HG03025 (cell line): ENCODE results near the gene PRSS27.

Source experiments
- ATAC-seq: cut with Tn5 transposase; IDR thresholded peaks from one replicate; pipeline ENCODE4 v1.9.1; 2021; ENCODE audit warnings: mild to moderate bottlenecking, moderate library complexity; ENCODE audit not compliant: unreplicated experiment, low FRiP score

Gene PRSS27

DNA sequence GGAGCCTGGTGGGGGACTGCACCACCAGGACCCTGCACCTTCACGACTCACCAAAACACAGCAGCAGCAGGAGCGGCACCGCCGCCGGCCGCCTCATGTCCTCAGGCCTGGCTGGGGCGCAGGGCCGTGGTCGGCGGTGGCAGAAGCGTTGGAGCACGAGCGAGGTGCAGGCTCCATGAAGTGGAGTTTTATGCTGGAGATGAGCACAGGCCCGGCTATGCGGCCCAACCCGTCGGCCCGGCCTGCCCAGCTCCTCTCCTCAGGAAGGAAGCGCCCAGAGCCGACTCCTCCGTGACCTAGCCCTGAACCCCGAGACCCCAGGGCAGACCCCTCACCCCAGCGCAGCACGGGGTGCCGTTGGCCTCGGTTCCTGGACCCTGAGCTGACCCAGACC lies at the start of gene PRSS27:
Gene PRSS27, minus strand, starts transcription at position 161 of the 394 bp plus-strand sequence. Its CDS starts 64 bp downstream, at position 97.
- ATAC-seq = no peak

DNA sequence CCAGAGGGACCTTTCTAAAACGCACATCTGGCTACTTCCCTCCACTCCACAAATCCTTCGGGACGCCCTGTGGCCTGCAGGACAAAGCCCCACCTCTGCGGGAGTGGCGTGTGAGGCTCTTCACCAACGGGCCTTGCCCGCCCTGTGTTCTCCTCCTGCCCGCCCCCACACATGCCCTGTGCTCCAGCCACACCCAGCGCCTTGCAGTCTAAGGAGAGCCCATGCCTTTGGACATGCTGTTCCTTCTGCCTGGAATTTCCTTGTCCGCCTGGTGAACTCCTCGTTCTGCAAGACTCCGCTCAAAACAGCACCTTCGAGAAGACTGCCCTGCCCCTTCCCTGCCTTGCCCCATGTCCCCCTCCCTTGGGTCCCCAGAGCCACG lies 49.6 kb upstream of the PRSS27 start:
- ATAC-seq = no peak

DNA sequence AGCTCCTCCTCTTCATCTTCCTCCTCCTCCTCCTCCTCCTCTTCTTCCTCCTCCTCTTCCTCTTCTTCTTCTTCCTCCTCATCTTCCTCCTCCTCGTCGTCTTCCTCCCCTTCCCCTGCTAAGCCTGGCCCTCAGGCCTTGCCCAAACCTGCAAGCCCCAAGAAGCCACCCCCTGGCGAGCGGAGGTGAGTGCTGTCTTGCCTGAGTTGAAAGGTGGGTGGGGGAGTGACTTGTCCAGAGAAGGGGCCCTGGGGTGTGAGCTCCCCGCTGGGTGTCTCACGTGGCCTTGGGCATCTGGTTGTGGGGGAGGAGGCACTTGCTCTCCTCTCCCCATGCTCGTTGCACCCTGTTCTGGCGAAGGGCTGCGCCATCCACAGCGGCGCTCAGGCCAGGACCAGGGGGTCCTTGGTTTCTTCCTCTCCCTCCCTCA lies 49.1 kb upstream of the PRSS27 start:
- no peak for ATAC-seq

DNA sequence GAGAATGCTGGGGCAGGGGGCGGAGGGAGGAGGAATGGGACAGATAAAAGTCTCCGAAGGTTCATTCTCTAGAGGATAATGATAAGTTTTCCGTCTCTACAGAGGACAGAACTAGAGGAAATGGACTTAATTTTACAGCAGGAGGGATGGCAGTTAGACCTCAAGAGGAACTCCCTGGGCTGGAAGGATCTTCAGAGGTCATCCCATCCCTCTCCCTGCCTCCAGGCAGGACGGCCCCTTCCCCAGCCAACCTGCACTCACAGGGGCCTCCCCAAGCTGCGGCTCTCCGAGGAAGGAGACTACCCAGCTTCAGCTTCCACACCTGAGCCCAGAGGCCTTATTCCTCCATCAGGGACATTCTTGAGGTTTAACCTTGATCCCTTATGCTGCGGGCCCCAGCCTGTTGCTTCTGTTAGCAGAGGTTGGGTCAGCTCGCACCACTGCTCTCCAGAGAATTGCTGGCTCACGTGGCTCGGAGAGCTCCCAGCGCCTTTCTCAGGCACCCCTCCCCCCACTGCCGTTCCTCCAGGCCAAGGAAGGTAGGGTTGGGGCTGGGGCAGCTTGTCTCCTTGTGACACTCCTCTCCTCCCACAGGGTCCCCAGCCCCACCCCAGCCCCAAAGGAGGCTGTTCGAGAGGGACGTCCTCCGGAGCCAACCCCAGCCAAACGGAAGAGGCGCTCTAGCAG lies 48.5 kb upstream of the PRSS27 start:
- ATAC-seq = no peak

DNA sequence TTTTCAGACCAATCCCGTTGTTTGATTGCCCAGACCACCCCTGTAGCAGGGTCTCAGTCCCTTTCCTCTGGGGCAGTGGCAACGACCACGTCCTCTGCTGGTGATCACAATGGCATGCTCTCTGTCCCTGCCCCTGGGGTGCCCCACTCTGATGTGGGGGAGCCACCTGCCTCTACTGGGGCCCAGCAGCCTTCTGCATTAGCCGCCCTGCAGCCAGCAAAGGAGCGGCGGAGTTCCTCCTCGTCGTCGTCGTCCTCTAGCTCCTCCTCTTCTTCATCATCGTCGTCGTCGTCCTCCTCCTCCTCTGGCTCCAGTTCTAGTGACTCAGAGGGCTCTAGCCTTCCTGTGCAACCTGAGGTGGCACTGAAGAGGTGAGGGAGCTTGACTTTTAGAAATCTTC lies 47.9 kb upstream of the PRSS27 start:
- ATAC-seq = no peak

DNA sequence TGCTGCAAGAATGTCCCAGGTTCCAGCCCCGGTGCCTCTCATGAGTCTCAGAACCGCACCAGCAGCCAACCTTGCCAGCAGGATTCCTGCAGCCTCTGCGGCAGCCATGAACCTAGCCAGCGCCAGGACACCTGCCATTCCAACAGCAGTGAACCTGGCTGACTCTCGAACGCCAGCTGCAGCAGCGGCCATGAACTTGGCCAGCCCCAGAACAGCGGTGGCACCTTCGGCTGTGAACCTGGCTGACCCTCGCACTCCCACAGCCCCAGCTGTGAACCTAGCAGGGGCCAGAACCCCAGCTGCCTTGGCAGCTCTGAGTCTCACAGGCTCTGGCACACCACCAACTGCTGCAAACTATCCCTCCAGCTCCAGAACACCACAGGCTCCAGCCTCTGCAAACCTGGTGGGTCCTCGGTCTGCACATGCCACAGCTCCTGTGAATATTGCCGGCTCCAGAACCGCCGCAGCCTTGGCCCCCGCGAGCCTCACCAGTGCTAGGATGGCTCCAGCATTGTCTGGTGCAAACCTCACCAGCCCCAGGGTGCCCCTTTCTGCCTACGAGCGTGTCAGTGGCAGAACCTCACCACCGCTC lies 47.2 kb upstream of the PRSS27 start:
- no peak for ATAC-seq

DNA sequence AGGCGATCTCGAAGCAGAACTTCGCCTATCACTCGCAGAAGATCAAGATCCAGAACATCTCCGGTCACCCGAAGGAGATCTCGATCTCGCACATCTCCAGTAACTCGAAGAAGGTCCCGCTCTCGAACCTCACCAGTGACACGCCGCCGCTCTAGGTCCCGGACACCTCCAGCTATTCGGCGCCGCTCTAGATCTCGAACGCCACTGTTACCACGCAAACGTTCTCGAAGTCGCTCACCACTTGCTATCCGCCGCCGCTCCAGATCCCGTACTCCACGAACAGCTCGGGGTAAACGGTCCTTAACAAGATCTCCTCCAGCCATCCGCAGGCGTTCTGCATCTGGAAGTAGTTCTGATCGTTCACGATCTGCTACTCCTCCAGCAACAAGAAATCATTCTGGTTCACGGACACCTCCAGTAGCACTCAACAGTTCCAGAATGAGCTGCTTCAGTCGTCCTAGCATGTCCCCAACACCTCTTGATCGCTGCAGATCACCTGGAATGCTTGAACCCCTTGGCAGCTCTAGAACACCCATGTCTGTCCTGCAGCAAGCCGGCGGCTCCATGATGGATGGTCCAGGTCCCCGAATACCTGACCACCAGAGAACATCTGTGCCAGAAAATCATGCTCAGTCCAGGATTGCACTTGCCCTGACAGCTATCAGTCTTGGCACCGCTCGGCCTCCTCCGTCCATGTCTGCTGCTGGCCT lies 46.6 kb upstream of the PRSS27 start:
- no peak for ATAC-seq

DNA sequence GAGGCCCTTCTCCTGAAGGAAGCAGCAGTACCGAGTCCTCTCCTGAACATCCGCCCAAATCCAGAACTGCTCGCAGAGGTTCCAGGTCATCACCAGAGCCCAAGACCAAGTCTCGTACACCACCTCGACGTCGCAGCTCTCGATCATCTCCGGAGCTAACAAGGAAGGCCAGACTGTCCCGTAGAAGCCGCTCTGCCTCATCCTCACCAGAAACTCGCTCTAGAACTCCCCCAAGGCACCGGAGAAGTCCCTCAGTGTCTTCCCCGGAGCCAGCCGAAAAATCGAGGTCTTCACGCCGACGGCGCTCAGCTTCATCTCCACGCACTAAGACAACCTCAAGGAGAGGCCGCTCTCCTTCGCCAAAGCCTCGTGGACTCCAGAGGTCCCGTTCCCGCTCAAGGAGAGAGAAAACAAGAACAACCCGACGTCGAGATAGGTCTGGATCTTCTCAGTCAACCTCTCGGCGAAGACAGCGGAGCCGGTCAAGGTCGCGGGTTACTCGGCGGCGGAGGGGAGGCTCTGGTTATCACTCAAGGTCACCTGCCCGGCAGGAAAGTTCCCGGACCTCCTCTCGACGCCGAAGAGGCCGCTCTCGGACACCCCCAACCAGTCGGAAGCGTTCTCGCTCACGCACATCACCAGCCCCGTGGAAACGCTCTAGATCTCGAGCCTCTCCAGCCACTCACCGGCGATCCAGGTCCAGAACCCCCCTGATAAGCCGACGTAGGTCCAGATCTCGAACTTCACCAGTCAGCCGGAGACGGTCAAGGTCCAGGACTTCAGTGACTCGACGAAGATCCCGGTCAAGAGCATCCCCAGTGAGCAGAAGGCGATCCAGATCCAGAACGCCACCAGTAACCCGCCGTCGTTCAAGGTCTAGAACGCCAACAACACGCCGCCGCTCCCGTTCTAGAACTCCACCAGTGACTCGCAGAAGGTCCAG lies 45.7 kb upstream of the PRSS27 start:
- no peak for ATAC-seq

DNA sequence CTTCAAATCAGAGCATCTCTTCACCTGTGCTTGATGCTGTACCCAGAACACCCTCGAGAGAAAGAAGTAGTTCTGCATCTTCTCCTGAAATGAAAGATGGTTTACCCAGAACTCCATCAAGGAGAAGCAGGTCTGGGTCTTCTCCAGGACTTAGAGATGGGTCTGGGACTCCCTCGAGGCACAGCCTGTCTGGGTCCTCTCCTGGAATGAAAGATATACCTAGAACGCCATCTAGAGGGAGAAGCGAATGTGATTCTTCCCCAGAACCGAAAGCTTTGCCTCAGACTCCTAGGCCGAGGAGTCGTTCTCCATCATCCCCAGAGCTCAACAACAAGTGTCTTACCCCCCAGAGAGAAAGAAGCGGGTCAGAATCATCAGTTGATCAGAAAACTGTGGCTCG lies 44.7 kb upstream of the PRSS27 start:
- ATAC-seq = no peak

DNA sequence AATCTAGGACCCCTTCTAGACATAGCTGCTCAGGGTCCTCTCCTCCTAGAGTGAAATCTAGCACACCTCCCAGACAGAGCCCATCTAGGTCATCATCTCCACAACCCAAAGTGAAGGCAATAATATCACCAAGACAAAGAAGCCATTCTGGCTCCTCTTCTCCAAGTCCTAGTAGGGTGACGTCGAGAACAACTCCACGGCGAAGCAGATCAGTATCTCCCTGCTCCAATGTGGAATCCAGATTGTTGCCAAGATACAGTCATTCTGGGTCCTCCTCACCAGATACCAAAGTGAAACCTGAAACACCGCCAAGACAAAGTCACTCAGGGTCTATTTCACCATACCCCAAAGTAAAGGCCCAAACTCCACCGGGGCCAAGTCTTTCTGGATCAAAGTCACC lies 43.1 kb upstream of the PRSS27 start:
- ATAC-seq = no peak

DNA sequence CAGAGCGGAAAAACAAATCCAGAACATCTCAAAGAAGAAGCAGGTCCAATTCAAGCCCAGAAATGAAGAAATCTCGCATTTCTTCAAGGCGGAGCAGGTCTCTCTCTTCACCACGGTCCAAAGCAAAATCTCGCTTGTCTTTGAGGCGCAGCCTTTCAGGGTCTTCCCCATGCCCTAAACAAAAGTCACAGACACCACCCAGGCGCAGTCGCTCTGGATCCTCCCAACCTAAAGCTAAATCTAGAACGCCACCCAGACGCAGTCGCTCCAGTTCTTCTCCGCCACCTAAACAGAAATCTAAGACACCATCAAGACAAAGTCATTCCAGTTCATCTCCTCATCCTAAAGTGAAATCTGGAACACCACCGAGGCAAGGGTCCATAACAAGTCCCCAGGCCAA lies 42.7 kb upstream of the PRSS27 start:
- ATAC-seq = no peak

DNA sequence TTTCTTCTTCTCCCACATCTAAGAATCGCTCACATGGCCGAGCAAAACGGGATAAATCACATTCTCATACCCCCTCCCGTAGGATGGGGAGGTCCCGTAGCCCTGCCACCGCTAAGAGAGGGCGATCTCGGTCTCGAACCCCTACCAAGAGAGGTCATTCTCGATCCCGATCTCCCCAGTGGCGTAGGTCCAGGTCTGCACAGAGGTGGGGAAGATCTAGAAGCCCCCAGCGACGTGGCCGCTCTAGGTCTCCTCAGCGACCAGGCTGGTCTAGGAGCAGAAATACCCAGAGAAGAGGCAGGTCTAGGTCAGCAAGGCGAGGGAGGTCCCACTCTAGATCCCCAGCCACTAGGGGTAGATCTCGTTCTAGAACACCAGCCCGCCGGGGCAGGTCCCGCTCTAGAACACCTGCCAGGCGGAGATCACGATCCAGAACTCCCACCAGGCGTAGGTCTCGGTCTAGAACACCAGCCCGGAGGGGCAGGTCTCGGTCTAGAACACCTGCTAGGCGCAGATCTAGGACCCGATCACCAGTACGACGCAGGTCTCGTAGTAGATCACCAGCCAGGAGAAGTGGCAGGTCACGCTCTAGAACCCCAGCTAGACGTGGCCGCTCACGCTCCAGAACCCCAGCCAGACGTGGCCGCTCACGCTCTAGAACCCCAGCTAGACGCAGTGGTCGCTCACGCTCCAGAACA lies 42.0 kb upstream of the PRSS27 start:
- no peak for ATAC-seq

DNA sequence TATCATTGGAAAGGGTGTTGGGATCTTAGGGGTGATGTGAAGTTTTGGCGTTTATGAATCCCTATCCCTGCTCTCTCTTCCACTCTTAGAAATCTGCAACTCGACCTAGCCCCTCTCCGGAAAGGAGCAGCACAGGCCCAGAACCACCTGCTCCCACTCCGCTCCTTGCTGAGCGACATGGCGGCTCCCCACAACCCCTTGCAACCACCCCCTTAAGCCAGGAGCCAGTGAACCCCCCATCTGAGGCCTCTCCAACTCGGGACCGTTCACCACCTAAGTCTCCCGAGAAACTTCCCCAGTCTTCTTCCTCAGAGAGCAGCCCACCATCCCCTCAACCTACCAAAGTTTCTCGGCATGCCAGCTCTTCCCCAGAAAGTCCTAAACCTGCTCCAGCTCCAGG lies 41.4 kb upstream of the PRSS27 start:
- no peak for ATAC-seq

DNA sequence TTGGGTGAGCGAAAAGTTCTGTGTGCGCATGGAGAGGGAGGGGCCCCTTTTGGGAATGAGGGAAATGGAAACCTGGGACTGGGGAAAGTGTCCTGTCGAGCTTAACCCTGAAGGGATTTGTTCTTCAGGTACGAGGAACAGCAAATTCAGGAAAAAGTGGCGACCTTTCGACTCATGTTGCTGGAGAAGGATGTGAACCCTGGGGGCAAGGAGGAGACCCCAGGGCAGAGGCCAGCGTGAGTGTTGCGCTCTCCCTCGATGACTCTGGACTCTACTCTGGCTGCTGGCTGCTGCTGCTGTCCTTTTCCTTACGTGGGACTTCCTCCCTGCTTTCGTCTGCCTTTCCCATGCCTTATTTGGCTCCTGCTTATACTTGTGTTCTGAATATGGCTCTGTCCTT lies 37.3 kb upstream of the PRSS27 start:
- ATAC-seq = no peak

DNA sequence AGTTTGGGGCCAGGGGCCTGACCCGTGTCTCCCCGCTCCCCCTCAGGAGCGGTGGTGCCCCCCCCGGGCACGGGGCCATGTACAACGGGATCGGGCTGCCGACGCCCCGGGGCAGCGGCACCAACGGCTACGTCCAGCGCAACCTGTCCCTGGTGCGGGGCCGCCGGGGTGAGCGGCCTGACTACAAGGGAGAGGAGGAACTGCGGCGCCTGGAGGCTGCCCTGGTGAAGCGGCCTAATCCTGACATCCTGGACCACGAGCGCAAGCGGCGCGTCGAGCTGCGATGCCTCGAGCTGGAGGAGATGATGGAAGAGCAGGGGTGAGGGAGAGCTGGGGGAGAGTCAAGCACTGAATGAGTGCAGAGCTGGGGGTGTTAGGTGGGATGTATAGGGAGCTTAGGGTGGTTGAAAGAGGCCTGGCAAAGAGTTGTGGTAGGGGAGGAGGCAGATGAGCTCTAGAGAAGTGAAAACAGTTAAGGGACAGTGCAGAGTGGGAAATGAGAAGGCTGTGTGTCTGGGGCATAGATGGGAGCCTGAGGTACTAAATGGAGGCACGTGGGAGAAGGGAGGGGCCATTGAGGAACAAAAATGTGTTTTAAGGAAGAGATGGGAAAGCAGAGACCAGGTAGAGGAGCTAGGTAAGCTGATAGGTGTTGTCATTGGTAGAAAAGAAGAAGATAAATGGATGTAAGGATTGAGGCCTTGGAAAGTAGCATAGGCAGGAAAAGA lies 36.4 kb upstream of the PRSS27 start:
- ATAC-seq = no peak

DNA sequence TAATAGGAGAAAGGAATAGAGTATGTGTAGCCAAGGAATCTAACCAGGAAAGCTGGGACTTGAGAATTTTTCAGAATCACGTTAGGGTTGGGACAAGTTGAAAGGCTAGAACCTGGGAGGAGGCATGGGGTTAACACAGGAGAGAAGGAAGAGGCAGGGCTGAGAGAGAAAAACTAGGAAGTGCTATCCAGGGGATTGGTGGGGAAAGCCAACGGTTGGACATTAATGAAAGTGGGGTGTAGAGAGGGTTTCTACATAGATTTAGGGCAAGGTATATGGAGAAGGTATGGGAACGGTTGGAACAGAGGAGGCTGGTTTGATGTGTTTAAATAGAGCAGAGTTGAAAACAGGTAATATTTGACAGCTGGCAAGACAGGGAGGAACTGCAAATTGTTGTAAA lies 35.1 kb upstream of the PRSS27 start:
- no peak for ATAC-seq

DNA sequence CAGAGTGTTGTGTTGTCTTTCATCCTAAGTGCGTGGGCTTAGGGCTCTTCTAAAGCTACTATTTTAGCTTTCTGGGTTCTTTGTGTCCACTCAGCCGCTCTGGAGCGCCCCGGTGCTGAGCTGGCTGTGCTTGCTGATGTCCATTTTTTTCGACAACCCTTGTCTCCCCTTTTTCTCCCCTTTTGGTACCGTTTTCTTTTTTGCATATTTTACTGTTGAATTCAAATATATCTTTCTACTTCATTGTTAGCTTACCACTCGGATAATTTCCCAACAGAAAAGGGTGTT lies 33.7 kb upstream of the PRSS27 start:
- no peak for ATAC-seq

DNA sequence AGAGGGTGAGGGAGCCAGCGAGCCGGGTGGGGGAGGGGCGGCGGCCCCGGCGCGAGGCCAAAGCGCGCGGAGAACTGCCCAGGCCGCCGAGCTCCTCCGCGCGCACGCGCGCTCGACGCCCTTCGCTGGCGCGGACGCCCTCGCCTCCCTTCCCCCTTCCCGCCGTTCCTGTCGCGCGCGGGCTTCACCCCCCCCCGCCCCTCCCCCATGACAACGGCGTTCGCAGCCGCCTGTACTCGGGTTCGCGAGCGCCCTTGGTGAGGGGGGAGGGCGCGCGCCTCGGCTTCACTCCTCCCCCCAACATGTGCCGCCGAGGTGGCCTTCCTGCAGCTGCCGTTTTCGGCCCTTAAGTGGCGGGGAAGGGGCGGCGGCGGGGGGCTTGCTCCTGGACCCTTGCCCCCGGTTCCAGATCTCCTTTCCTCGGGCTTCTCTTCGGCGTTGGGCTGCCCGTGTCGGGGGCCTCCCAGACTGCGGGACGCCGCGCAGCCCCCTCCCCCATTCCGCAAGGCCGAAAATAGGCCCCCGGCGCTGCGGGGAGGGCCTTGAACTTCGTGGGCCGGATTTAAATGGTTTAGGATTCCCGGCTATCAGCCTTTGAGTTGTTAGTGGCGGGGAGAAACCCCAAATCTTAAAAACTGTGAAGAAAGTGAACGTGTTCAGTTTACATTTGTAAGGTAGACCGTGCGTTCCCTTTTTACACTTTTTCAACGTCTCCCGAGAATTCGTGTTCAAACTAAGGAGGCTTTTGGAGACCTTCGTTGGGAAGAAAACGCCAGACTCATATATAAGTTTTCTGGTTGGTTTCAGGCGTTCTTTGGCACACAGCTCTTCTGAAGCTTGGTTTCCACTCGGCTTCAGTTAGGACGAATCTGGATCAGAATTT lies 33.1 kb upstream of the PRSS27 start:
- ATAC-seq = peak; percentile 37
